22Rv1 (cell line): ENCODE measurements around the gene GTF2IRD1.
A peak's percentile ranks its signal among the peaks of the same experiment; 100 is the strongest.

Experiments
- H3K27ac ChIP-seq: fragments of 450-650 bp; 2 replicates; pipeline ENCODE4 v1.5.1; 2017
- ZFX ChIP-seq: fragments of 450-650 bp; IDR thresholded peaks from 2 replicates; pipeline ENCODE4 v1.6.1; 2017; ENCODE audit warnings: antibody characterized with exemption, borderline replicate concordance
- TF ChIP-seq, protein P1 (sequence below): fragments of 450-650 bp; IDR thresholded peaks from 2 replicates; pipeline ENCODE4 v1.5.1; 2017; ENCODE audit warnings: mild to moderate bottlenecking

Gene GTF2IRD1

DNA sequence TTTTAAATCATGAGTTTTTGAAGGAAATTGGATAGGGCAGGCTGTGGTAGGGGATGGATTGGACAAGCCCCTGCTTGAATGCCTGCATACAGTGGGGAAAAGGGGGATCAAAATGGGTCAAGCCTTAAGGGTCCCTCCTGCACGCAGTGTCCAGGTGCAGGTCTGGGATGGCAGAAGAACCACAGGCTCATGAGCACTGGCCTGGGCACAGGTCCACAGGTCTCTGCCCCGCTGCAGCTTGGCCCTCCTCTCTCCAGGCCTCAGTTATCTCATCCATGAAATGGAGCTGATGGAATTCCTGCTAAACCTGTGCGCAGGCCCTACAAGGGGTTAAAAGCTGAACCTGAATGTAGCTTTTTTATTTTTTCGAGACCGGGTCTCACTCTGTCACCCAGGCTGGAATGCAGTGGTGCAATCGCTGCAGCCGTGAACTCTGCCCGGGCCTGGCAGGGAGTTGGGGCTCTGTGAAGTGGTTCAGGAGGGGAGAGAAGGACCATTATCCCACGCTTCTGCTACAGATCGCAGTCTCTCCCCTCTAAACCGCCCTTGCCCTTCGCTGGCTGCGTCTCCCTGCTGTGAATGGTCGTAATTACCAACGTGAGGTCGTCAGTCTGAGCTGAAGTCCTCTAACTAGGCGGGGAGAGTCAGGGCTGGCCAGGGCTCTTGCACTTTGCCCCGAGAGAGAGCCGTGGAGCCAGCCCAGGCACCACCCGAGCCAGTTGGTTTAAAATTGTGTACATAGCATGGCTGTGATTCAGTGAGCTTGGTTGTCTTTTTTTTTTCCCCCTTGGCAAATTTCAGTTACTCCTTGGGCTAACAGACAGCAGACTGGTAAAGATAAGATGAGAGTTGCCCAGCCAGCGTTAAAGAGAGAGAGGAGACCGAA, 126.3 kb downstream of the GTF2IRD1 start:
- peak overlapping the region; percentile 38 for H3K27ac ChIP-seq
- TF ChIP-seq, protein P1, sequence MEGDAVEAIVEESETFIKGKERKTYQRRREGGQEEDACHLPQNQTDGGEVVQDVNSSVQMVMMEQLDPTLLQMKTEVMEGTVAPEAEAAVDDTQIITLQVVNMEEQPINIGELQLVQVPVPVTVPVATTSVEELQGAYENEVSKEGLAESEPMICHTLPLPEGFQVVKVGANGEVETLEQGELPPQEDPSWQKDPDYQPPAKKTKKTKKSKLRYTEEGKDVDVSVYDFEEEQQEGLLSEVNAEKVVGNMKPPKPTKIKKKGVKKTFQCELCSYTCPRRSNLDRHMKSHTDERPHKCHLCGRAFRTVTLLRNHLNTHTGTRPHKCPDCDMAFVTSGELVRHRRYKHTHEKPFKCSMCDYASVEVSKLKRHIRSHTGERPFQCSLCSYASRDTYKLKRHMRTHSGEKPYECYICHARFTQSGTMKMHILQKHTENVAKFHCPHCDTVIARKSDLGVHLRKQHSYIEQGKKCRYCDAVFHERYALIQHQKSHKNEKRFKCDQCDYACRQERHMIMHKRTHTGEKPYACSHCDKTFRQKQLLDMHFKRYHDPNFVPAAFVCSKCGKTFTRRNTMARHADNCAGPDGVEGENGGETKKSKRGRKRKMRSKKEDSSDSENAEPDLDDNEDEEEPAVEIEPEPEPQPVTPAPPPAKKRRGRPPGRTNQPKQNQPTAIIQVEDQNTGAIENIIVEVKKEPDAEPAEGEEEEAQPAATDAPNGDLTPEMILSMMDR = no peak
- TF ChIP-seq ZFX = no peak

DNA sequence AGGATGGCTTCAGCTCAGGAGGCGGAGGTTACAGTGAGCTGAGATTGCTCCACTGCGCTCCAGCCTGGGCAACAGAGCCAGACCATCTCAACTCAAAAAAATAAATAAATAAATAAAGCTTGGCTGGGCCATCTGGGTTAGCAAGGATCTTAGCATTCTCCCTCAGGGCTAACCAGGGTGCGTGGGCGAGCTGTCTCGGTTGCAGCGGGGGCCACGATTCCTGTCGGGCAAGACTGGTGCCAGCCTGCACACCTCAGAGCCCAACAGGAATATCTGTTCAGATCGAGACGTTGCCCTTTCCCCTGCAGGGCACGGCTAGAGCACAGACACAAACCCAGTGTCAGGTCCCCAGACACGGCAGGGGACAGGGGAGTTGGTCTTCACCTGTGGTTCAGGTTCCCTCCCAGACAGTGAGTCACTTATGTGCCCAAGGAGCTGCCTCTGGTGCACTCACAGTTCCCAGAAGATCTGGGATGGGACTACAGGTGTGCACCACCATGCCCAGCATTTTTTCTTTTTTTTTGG, 128.3 kb downstream of the GTF2IRD1 start:
- no peak overlapping the region for H3K27ac ChIP-seq
- TF ChIP-seq, protein P1 = no peak
- TF ChIP-seq ZFX = no peak

DNA sequence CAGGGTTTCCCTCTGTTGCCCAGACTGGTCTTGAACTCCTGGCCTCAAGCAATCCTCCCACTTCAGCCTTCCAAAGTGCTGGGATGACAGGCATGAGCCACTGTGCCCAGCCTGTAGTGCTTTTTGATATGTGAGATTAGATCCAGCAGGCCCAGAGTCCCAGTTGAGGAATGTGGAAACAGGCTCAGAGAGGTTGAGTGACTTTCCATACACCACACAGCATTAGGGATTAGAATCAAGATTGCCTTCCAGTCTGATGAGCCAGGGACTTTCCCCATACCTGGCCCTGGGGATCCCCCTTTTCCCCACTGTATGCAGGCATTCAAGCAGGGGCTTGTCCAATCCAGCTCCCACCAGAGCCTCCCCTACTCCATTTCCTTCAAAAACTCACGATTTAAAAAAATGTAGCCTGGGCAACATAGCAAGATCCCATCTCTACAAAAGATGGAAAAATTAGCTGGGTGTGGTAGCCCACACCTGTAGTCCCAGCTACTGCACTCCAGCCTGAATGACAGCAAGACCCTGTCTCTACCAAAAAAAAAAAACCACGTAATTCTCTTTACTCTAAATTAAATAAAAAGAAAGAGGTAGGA, 128.8 kb downstream of the GTF2IRD1 start:
- TF ChIP-seq ZFX = no peak
- TF ChIP-seq, protein P1 = no peak
- no peak overlapping the region for H3K27ac ChIP-seq

DNA sequence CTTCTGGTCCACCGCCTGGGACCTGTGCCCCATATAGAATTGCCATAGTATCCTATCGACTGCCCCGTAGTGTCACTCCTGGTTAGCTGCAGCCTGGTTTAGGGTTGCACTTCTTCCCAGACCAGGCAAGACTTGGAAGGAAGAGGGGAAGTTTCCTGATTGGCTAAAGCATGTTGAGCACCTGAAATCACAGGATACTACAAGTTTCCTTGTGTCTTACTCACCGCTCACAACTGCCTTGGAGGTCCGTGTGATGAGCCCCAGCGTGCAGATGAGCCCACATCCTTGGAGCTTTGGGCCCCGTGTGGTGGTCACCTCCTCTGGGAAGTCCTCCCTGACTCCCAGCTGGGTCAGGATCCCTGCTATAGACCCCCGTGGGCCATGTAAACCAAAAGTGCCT, 129.9 kb downstream of the GTF2IRD1 start:
- no peak for TF ChIP-seq ZFX
- TF ChIP-seq, protein P1 = no peak
- no peak overlapping the region for H3K27ac ChIP-seq

DNA sequence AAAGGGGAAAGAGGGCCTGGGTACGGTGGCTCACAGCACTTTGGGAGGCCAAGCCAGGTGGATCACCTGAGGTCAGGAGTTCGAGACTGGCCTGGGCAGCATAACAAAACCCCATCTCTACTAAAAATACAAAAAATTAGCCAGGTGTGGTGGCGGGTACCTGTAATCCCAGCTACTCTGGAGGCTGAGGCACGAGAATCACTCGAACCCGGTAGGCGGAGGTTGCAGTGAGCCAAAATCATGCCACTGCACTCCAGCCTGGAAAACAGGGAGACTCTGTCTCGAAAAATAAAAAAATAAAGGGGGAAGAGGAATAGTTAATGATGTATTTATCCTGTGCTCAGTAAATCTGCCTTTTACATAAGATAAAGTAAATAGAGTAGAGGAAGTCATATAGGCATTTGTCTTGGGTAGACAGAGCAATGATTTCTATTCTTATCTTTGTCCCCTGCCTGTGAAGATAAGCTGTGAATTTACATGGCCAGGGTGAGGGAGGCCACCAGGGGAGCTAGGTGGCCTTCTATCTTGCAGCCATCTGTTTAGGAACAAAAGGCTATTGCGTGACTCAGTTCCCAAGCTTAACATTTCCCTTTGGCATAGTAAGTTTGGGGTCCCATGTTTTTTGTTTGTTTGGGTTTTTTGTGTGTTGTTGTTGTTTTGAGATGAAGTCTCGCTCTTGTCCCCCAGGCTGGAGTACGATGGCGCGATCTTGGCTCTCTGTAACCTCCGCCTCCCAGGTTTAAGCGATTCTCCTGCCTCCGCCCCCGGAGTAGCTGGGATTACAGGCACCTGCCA, 130.7 kb downstream of the GTF2IRD1 start:
- TF ChIP-seq, protein P1 = no peak
- no peak for TF ChIP-seq ZFX
- no peak overlapping the region for H3K27ac ChIP-seq

DNA sequence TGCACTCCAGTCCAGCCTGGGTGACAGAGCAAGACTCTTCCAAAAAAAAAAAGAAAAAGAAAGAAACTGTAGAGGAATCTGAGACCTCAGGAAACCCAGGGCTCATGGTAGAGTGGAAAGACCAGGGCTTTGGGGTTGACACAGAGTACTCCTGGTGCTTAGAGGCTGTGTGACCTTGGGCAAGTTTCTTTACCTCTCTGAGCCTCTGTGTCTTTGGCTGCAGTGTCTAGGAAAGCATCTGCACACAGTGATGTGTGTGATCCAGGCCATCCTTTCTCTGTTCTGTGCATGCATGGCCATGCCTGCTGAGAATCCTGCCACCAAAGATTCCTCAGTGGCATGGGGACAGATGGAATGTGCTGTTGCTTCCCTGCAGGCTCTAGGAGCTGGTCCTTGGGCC, 132.1 kb downstream of the GTF2IRD1 start:
- no peak for TF ChIP-seq ZFX
- TF ChIP-seq, protein P1 = no peak
- no peak overlapping the region for H3K27ac ChIP-seq
